GM19467 (cell line): ENCODE results near the gene ECHDC3.

Experiments
- ATAC-seq: cut with Tn5 transposase; IDR thresholded peaks from one replicate; pipeline ENCODE4 v1.9.1; 2021; ENCODE audit warnings: mild to moderate bottlenecking, moderate library complexity; ENCODE audit not compliant: unreplicated experiment

ECHDC3 gene

DNA sequence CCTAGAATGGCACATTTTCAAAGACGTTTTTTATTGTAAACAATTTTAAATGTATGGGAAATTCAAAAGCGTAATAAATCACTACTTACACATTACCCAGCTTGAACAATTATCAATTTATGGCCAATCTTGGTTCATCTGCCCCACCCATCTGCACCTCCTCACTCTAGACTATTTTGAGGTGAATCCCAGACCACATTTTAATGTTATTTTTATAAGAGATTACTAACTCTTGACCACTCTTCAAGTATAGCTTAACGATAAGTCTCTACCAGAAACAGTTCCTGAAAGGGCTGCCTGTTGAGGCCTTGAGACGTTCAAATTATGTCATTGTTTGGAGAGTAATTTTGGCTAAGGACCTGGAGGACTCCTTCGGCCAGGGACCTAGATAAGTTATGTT lies 33.2 kb downstream of the ECHDC3 start:
- ATAC-seq: no peak

DNA sequence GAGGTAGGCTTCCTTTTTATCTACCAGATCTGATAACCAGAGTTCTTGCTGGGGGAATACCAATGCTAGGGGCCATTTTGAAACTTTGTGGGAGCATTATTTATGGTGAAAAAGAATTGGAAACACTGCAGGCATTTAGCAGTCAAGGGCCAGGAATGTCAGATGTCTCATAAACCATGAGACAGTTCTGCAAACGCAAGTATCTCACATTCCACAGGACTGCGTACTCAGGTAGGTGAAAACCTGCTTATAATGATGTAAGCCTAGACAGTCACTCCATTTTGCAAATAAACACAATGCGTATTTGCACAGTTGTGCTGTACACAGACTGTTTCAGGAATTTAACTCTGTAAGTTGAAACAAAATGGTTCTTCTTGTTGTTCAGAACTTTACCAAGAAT lies 33.9 kb downstream of the ECHDC3 start:
- no peak for ATAC-seq

DNA sequence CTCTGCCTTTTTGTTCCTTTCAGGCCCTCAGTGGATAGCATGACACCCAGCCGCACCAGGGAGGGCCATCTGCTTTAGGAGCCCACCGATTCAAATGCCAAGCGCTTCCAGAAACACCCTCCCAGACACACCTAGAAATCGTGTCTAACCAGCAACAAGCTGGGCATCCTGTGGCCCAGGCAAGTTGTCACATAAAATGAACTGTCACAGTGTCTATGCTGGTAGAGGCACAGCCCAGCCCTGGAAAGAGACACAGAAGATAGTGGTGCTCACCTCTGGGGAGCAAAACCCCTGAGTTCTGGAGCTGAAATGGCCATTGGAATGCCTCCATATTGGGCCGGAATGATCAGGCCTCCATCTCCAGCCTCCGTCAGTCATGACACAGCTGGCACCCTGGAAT lies 38.9 kb downstream of the ECHDC3 start:
- ATAC-seq: no peak

DNA sequence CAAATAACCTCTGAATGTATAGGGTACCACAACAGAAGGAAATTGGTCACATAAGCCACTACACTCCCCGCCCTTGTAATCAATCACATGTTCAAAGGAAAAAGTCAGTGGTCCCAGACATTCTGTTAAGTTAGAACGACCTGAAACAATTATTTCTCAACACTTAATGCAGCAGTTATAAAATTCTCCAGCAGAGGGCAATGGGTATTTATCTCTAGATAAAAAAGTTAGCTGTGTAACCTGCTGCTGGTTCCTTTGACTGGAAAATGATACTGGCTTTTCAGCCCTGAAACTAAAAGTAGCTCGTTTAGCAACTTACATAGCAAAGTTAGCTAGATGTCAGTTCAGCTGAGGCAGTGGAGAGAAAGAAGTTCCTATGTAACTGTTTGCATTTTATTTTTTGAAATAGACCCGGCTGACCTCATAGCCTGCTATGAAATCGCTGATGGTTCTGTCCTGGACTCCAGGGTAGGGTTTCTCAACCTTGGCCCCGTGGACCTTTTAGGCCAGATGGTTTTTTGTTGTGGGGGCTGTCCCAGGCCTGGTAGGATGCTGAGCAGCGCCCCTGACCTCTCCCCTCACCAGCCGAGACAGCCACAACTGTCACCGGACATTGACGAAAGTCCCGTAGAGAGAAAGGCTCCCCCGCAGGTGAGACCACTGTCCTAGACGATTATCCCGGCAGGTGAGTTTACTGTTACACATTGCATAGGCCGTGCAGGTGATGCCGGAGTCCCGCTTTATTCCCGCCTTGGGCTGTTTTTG lies 40.8 kb downstream of the ECHDC3 start:
- no peak for ATAC-seq

DNA sequence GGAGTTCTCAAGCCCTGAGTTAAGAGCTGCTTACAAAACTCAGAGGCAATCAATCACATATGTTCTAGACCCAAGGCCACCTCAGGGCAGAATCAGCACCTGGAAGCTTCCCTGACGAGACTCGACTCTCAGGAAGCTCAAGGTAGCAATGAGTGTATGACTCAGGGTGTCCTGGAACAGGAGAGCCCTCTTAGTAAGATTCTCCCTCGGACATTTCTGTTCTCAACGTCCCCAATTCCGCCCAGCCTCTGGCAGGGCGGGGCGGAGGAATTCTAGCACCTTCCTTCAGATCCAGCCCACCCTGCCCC lies 41.3 kb downstream of the ECHDC3 start:
- no peak for ATAC-seq

DNA sequence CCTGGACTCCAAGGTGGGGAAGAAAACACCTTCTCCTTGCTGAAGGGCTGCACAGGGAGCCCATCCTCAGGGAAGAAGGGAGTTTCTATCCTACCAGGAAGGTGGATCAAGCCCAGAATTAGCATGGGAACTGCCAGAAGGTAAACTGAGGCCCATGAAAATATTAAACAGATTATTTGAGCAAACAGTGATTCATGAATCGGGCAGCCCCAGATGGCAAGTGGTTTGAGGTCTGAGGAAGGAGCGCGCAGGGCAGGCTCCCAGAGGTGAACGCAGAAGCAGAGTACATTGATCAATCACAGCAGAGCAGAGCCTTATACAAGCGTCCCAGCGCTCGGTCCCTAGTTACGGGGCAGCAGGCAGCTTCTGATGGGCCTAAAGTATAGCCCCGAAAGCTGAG lies 45.2 kb downstream of the ECHDC3 start:
- ATAC-seq: no peak

DNA sequence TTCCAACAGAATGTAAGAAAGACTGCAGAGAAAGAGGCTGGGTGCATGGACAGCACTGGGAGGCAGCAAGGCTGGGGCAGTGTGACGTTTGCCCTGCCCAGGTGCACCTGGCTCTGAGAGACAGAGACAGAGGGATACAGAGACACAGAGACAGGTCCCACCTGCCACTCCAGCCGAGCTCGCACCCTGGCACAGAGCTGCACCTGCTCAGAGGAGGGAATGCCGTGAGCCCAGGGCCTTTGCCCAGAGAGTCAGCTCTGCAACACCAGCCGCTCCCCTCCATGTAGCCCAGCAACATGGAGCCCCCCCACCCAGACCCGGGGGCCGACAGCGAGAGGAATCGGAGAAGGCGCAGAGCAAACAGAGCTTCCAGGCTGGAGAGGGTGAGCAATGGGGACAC lies 45.7 kb downstream of the ECHDC3 start:
- ATAC-seq: no peak

DNA sequence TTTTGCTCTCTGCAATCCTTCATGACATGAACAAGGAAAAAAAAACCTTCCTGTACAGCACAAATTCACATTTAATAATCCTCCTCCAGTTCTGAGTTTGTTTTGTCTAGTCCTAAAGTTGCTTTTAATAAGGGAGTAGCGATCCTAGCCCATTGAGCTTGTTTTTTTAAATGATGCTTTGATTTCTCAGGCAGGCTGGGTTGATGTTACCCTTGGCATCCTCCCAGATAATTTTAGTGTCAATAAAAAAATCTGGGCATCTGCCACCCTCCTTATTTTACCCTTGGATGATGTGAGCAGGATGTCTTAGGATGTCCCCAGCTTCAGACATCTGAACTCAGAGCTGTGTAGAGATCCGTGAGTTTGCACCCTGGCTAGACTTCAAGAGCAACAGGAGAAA lies 47.1 kb downstream of the ECHDC3 start:
- no peak for ATAC-seq

DNA sequence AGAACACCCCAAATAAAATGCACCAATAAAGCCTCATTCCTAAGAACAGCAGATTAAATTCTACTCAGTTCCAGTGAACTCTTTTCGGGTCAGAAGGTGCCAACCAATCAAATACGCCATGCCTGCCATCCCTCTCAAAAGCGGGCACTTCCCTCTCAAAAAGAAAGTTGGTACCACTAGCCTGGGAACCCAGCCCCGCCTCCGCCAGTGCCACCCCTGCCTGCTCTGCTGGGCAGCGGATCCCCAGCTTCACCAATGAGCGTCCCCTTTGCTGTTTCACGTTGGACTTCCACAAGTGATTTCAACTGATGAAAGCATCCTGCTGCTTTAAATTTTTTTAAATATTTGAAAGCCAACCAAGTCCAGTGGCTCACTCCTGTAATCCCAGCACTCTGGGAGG lies 47.8 kb downstream of the ECHDC3 start:
- no peak for ATAC-seq

DNA sequence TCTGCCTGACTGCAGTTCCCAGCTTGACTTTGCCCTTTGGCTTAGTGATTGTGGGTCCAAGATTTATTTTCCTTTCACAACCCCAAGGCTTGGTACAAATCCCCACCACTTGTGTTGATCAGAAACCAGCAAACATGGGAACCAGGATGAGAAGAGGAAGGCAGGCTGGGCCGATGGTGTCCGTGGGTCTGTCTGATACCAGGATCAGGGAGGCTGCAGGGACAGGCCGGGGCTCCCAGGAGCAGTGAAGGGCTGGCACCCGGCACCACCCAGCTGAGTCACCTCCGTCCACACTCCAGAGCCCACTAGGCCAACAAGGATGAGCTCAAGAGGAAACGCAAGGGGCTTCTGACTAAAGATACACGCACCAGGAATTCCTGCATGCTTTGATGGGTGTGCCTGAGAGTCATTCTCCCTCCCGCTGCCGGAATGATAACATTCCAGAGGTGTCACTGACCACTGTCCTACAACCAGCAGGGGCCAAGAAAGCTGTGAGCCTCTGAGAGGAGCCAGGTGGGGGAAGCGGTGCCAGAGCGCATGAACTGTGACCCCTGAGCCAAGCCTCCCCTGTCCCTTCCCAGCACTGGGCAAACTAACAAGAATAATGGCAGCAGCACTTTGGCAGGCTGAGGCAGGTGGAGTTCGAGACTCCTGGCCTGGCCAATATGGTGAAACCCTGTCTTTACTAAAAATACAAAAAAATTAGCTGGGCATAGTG lies 51.7 kb downstream of the ECHDC3 start:
- ATAC-seq: no peak

DNA sequence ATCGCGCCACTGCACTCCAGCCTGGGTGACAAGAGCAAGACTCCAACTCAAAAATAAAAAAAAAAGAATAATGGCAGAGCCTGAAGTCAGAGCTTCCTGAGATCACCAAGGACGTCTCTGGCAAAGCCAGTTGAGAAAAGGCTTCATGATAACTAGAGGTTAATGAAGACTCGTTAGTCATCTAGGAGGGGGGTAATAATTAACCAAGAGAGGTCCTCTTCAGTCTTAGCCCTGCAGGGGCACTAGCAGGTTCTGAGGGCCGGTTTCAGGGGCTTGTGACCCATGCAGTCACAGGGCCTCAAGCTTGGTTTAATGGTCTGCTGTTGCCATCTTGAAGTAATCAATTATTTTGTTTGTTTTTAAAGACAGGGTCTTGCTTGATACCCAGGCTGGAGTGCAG lies 52.4 kb downstream of the ECHDC3 start:
- no peak for ATAC-seq

DNA sequence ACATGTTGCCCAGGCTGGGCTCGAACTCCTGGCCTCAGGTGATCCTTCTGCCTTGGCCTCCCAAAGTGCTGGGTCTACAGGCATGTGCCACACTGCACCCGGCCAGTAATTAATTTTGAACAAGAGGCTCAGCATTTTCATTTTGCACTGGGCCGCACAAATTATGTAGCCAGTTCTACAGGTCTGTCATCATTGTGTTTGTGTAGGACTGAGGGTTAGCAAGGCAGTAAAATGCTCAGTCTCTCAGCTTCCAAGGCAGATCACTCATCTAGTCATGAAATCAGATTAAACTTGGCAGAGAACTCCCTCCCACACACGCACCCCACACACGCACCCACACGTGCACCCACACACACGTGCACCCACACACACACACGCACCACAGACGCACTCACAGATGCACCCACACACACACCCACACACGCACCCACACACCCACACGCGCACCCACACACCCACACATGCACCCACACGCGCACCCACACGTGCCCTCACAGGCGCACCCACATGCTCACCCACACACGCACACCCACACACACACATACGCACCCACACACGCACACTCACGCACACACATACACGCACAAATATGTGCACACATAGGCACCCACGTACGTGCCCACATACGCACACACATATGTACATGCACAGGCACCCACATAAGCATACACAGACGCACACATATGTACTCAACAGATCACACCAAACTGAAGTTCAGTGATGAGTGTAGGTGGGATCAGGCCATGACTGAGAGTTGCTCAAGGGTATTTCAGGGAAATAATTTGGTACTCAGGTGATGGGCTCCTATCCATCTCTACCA lies 53.1 kb downstream of the ECHDC3 start:
- no peak for ATAC-seq

DNA sequence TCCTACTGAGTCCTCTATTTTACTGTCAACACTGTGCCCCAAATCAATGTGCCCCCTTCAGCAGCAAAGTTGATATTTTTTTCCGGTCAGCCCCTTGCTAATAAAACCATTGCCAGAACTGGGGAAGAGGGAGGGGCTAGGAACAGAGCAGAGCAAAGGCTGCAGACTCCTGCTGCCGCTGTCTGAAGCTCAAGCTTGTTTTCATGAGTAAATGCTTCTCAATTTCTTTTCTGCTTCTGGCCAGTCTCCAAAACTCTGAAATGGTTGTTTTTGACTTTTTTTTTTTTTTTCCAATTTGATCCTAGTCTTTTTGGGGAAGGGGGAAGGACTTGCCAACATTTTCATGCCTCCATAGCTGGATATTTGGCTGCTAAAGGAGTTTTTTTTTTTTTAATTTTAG lies 54.3 kb downstream of the ECHDC3 start:
- no peak for ATAC-seq

DNA sequence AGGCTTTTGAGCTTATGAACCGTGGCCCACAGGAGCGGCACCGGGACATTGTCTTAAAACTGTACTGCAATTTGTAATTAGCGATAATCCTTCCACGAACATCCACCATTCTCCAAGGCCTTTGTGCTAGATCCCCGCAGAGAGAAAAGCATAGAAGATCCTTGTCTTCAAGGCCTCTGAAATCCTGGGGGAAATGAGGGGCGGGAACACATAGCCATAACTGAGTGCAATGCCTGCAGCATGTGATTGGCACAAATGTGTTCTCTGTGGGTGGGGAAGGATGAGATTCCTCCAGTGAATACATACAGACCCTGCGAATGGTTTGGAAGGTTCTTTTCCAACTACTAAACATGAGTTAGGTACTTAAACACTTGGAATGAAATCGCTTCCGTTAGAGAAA lies 55.1 kb downstream of the ECHDC3 start:
- no peak for ATAC-seq

DNA sequence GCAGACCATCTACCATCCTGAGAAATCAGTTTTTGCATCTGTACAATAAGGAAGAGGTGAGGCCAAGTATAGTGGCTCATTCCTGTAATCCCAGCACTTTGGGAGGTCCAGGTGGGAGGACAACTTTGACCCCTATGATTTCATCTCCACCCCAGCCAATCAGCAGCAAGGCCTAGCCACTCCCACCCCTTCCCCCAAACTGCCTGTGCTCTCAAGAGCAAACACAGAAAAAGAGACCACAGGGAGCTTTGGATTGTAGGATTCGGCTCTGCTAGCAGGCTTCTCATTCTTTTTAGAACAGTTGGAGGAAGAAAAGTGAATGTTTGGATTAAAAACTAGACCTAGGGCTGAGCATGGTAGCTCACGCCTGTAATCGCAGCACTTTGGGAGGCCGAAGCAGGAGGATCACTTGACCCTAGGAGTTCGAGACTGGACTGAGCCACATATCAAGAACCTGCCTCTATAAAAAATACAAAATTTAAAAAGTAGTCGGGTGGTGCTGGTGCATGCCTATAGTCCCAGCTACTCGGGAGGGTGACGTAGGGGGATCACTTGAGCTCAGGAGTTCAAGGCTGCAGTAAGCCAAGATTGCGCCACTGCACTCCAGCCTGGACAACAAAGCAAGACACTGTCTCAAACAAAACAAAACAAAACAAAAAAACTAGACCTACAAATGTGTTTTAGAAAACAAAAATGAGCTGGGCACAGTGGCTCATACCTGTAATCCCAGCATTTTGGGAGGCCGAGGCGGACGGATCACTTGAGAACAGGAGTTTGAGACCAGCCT lies 55.9 kb downstream of the ECHDC3 start:
- no peak for ATAC-seq

DNA sequence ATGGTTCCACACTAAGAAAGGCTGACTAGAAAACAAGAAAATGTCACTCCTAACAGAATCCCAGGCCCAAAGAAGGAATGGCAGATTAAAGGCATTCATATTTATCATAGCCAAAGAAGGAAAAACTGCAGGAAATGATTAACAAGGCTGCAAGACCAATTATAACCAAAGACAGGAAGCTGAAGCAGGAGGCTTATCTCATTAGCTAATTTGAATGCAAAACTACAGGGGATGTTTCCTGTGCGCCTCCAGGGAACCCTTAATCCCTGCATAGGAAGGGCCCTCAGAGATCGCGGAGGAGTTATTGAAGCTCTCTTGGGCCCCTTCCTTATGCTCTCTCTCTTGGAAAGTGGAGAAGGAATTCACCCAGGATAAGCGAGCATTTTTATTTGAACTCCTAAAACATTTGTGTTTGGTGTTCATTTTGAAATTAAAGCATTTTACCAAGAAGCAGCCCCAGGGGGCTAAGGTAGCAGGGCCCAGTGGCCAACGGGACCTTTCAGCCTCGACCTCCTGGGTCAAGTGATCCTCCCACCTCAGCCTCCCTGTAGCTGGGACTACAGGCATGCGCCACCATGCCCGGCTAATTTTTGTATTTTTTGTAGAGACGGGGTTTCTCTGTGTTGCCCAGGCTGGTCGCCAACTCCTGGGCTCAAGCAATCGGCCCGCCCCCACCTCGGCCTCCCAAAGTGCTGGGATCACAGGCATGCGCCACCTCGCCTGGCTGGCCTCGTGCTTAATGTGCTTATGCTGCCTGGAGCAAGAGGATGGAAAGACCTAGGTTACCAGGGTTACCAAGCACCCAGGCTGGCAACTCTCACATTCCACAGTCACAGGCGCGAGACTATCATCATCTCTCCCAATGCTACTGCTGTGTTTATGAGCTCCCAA lies 56.9 kb downstream of the ECHDC3 start:
- no peak for ATAC-seq

DNA sequence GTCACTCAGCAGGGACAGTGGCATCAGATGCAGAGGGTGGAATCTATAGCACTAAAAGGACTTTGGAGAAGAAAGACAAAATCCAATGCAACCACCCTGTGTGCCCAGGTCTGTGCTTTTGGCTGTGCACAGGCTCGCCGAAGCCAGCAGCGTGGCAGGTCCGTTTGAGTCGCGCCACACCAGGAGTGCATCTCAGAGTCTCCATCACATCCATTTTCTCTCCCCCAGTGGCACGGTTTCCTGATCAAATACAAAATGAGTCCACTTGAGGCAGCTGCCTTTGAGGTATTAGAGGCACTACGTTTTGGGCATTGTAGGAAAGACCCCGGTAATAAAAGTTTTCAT lies 57.5 kb downstream of the ECHDC3 start:
- no peak for ATAC-seq

DNA sequence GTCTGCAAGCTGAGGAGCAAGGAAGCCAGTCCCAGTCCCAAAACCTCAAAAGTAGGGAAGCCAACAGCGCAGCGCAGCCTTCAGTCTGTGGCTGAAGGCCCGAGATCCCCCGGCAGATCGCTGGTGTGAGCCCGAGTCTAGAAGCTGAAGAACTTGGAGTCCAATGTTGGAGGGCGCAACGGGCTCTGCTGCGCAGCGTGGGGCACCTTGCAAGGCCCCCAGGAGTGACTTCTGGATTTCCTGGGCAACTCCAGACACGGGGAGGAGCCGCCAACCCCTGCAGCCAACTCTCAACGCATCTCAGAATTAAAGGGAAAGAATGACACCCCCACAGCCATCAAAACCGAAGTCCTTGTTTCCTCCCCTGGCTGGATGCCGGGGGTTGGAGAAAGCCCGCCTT lies 62.2 kb downstream of the ECHDC3 start:
- no peak for ATAC-seq

DNA sequence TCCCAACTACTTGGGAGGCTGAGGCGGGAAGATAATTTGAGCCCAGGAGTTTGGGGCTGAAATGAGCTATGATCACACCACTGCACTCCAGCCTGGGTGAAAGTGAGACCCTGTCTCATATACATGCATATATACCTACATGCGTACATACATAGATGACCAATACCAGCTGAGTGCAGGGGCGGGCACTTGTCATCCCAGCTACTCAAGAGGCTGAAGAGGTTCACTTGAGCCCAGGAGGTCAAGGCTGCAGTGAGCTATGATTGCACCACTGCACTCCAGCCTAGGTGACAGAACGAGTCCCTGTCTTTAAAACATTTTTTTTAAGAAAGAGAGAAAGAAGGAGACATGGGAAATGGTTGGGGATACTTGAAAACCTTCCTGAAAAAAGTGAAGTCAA lies 63.6 kb downstream of the ECHDC3 start:
- ATAC-seq: no peak

DNA sequence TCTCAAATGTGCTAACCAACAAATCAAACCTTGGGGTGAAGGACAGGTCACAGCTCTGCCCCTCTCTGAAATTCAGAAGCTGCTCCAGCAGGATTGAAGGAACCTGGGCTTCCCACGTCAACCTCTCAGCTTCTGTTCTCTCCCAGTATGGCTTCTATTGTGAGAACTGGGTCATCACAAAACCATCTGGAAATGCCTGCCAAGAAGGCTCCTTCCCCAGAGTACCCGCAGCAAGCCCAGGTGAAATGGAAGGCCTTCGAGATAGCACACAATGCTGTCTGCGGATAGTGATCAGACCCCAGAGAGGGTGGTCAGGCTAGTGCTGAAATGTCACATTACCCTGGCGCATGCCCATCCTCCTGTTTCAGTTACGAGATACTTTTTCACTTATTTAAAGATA lies 64.5 kb downstream of the ECHDC3 start:
- ATAC-seq: no peak
